Mucosa of gallbladder (tissue), 1 donor: ENCODE data around the gene ELMO2. TPM values are rescaled to one million over a fixed set of nuclear protein-coding genes. Genes with fewer than 3 reads are reported as not detected.

Experiments
- DNase-seq: peaks from one replicate; pipeline ENCODE4 v3.0.0-alpha.2; 2020; ENCODE audit warnings: low spot score
- total RNA-seq: library from RNA; stranded (reverse); gene quantifications from one replicate; pipeline ENCODE4 v1.2.1, GENCODE V29; 2021
- donor health status: DM: no; HTN: no; CAD: no.

Gene ELMO2
- total RNA-seq, 1 donor from 2014 or later = 33.3 TPM

- no peak for DNase-seq
These were observed 73.0 kb downstream of the ELMO2 start for GRCh38 chr20:46333161-46333991.

- DNase-seq = no peak
These were observed 73.8 kb downstream of the ELMO2 start for GRCh38 chr20:46332373-46333160.

- no peak for DNase-seq
These were observed 74.6 kb downstream of the ELMO2 start for GRCh38 chr20:46331611-46332361.

- no peak for DNase-seq
These were observed 75.5 kb downstream of the ELMO2 start for GRCh38 chr20:46330831-46331371.

- DNase-seq = no peak
These were observed 76.2 kb downstream of the ELMO2 start for GRCh38 chr20:46330072-46330763.

- DNase-seq = no peak
These were observed 78.1 kb downstream of the ELMO2 start for GRCh38 chr20:46328200-46328882.

GRCh38 chr20:46327557-46327956 lies 78.9 kb downstream of the ELMO2 start:
- no peak for DNase-seq

GRCh38 chr20:46325789-46326188 lies 80.6 kb downstream of the ELMO2 start:
- no peak for DNase-seq

- no peak for DNase-seq
These were observed 81.3 kb downstream of the ELMO2 start for GRCh38 chr20:46324960-46325703.

GRCh38 chr20:46324379-46324778 lies 82.0 kb downstream of the ELMO2 start:
- no peak for DNase-seq

GRCh38 chr20:46323557-46323956 lies 82.9 kb downstream of the ELMO2 start:
- no peak for DNase-seq

GRCh38 chr20:46322641-46323040 lies 83.8 kb downstream of the ELMO2 start:
- no peak for DNase-seq

- DNase-seq = no peak
These were observed 88.7 kb downstream of the ELMO2 start for GRCh38 chr20:46317685-46318177.

GRCh38 chr20:46316984-46317684 lies 89.3 kb downstream of the ELMO2 start:
- no peak for DNase-seq

Other genes starting within 250 kb of the ELMO2 start
- gene CDH22, start 98.1 kb downstream of the ELMO2 start, total RNA-seq = 0.09 TPM
- 7.7 TPM for gene ZNF334, start 106.9 kb upstream of the ELMO2 start, total RNA-seq
- not detected for gene OCSTAMP, start 144.0 kb upstream of the ELMO2 start, total RNA-seq
- gene SLC13A3, start 244.8 kb upstream of the ELMO2 start, total RNA-seq = 1.5 TPM